Uterus (tissue), 4 donors: ENCODE data around the gene CHST8. TPM values are rescaled to one million over a fixed set of nuclear protein-coding genes. Genes with fewer than 3 reads are reported as not detected.

ENCODE experiments used
- DNase-seq, 2 donors: peaks; one replicate each; pipeline ENCODE4 v3.0.0-alpha.2; 2019 to 2020
- H3K27ac ChIP-seq, 2 donors: fragments of 200-600 bp; sonication (generic); 1 replicate in 1 of 2; 2 replicates in 1 of 2; pipeline ENCODE4 v1.5.1; 2016 to 2018
- H3K27me3 ChIP-seq, 2 donors: fragments of 200-600 bp; sonication (generic); one replicate each; pipeline ENCODE4 v1.5.1; 2018 to 2019; ENCODE audit warnings: control low read depth in 1 of 2
- H3K36me3 ChIP-seq, 2 donors: fragments of 200-600 bp; sonication (generic); one replicate each; pipeline ENCODE4 v1.5.1; 2019; ENCODE audit warnings: control low read depth in 1 of 2
- H3K4me1 ChIP-seq, 2 donors: fragments of 200-600 bp; sonication (generic); one replicate each; pipeline ENCODE4 v1.5.1; 2018 to 2019; ENCODE audit warnings: control low read depth in 1 of 2
- H3K4me3 ChIP-seq, 2 donors: fragments of 200-600 bp; sonication (generic); 1 replicate in 1 of 2; 2 replicates in 1 of 2; pipeline ENCODE4 v1.5.1; 2018 to 2019; ENCODE audit warnings: mild to moderate bottlenecking in 1 of 2
- H3K9me3 ChIP-seq, 2 donors: fragments of 200-600 bp; sonication (generic); one replicate each; pipeline ENCODE4 v1.5.1; 2019; ENCODE audit warnings: control low read depth in 1 of 2
- POLR2A ChIP-seq, 2 donors: fragments of 450-650 bp; IDR thresholded peaks; one replicate each; pipeline ENCODE4 v1.6.1; 2016; ENCODE audit warnings: antibody characterized with exemption in 2 of 2, mild to moderate bottlenecking in 1 of 2, moderate library complexity in 1 of 2
- intact Hi-C: fragments of 100-400 bp; cut with DNase I; formaldehyde crosslinking; loops from one replicate; pipeline ENCODE4 v1.15.1; 2023; ENCODE audit warnings: low total_unique reads
- total RNA-seq, 4 donors: library from RNA; depleted of rRNA in 3 of 4; stranded (reverse); fragments of >200 nt in 3 of 4; gene quantifications; one replicate each; pipeline versions ENCODE4 v1.1.0 to v1.2.4, GENCODE V29; 2014 to 2023
- TF ChIP-seq, protein P1 (sequence below), 4 experiments: fragments of 200-600 bp in 2 of 4; fragments of 450-650 bp in 2 of 4; sonication (generic) in 2 of 4; IDR thresholded peaks; one replicate each; pipeline ENCODE4 v1.5.1; 2016 to 2019; ENCODE audit warnings: antibody characterized with exemption in 4 of 4, mild to moderate bottlenecking in 2 of 4, moderate library complexity in 1 of 4
- donor health status: DM: yes; HTN: yes; CAD: no.

CHST8 gene
- total RNA-seq, 4 donors from 2014 or later, result 0.26 to 0.95 (median 0.69) TPM; not detected in 1

DNA sequence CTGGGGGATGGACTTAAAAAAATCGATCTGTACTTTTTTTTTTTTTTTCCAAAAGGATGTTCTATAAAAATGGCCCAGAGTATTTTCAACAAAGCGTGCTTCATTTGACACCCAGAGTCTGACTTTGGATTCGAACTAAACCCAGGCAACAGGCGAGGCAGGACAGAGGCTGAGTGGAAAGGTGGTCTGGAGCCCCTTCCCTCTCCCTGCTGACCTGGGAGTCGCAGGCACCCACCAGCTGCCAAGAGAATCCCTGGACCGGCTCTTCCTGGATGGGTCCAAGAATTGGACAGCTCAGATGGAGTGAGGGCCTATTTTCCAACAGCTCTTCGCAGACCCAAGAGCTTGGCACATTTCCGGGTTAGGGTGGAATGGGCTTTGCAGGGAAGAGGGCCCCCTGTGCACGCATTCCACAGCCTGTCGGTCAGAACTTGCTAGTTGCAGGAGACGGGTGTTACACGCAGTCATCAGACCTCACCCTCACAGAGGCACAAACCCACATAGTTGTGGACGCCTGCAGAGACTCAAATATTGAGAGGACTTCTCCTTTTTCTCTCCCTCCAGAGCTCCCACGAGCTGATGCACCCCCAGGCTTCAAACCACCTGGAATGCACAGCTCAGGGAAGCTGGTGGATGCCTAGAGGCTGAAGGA is 190.1 kb downstream of the CHST8 start:
- Histone ChIP-seq H3K27me3 (no peaks in the 10 kb centered on the region), H3K4me1 (no peaks in the 10 kb centered on the region), H3K36me3 (no peaks in the 10 kb centered on the region), H3K27ac (no peak overlapping the region), H3K4me3 (no peak overlapping the region), H3K9me3 (no peaks in the 10 kb centered on the region)
- DNase-seq, result no peak
- intact Hi-C loops, result no loop called here
- TF ChIP-seq, protein P1, sequence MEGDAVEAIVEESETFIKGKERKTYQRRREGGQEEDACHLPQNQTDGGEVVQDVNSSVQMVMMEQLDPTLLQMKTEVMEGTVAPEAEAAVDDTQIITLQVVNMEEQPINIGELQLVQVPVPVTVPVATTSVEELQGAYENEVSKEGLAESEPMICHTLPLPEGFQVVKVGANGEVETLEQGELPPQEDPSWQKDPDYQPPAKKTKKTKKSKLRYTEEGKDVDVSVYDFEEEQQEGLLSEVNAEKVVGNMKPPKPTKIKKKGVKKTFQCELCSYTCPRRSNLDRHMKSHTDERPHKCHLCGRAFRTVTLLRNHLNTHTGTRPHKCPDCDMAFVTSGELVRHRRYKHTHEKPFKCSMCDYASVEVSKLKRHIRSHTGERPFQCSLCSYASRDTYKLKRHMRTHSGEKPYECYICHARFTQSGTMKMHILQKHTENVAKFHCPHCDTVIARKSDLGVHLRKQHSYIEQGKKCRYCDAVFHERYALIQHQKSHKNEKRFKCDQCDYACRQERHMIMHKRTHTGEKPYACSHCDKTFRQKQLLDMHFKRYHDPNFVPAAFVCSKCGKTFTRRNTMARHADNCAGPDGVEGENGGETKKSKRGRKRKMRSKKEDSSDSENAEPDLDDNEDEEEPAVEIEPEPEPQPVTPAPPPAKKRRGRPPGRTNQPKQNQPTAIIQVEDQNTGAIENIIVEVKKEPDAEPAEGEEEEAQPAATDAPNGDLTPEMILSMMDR (IDR thresholded peaks at IDR 0.05), result no peak
- no peak for TF ChIP-seq POLR2A (IDR thresholded peaks at IDR 0.05)

DNA sequence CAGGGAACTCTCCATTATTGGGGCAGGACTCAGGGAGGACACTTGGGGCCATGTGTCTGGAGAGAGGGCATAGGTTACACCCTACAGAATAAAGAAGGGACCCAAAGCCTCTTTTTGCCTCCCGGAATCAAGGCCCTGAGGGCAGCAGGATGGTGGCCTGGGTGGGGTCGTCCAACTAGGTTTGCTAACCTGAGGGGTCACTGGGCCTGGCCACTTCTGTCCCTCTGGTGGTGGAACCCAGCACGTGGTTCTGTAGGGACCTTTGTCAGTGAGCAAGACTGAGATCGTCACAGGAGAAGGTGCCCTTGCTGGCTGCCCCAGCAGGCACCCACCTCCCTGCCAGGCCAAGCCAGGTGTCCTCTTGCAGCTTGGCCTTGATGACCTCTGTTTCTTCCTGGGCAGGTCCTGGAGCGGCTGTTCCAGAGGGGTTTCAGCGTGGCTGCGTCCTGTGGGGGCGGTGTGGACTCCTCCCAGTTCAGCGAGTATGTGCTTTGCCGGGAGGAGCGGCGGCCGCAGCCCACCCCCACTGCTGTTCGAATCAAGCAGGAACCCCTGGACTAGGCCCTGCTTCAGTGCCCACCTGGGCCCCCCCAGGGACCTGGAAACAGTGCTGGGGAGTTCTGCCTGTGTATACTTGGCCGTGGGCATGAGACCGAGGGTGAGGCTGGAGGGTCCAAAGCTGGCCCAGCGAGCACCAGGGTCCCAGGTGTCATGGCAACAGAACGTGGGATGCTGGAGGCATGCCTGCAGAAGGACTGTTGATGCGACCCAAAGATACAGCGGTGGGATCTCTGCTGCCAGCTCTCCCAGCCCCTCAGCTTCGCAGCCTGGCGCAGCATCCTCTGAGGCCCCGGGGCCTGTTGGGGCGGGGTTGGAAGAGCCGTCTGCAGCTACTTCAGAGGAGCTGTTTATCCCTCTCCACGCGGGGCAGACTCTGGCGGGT is 190.9 kb downstream of the CHST8 start:
- H3K36me3 ChIP-seq, result no peaks in the 10 kb centered on the region
- no peak for TF ChIP-seq POLR2A (IDR thresholded peaks at IDR 0.05)
- TF ChIP-seq, protein P1 (IDR thresholded peaks at IDR 0.05), result no peak
- no peak overlapping the region for H3K4me3 ChIP-seq
- H3K27me3 ChIP-seq, result no peaks in the 10 kb centered on the region
- no peak overlapping the region for H3K27ac ChIP-seq
- intact Hi-C loops, result no loop called here
- no peak for DNase-seq
- no peaks in the 10 kb centered on the region for H3K4me1 ChIP-seq
- no peaks in the 10 kb centered on the region for H3K9me3 ChIP-seq

DNA sequence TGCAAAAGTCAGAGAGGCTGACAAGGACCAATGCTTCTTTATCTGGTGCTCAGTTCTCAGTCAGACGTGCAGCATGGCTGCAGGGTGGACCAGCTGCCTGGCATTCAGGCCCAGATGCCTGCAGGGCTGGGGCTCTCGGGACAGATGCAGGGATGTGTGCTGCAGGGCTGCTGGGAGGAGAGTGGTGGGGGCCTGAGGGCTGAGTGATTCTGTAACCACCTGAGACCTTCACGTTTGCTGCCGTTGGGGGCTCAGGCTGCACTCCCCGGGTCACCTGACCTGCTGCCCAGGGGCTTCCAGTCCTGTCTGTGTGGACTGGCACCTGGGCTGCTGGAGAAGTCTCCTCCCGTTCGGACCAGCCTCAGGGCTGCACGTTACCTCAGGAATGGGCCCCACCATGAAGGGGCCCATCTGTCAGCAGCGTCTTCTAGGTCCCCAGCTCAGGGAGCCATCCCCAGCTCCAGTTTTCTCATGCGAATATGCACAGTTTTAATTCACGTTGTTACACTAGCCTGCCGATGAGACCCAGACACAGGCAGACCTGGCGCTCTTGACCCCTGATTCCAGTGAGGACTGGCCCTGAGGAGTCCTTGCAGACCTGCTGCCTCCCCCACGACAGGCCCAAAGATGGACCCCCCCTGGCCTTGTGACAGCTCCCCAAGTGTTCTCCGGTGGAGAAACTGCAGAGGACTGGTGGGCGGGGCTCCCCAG is 191.8 kb downstream of the CHST8 start:
- no peak for DNase-seq
- TF ChIP-seq POLR2A (IDR thresholded peaks at IDR 0.05), result no peak
- Histone ChIP-seq H3K4me3 (no peak overlapping the region), H3K27me3 (no peaks in the 10 kb centered on the region), H3K9me3 (no peaks in the 10 kb centered on the region), H3K36me3 (no peaks in the 10 kb centered on the region), H3K27ac (no peak overlapping the region), H3K4me1 (no peaks in the 10 kb centered on the region)
- intact Hi-C loops, result no loop called here

DNA sequence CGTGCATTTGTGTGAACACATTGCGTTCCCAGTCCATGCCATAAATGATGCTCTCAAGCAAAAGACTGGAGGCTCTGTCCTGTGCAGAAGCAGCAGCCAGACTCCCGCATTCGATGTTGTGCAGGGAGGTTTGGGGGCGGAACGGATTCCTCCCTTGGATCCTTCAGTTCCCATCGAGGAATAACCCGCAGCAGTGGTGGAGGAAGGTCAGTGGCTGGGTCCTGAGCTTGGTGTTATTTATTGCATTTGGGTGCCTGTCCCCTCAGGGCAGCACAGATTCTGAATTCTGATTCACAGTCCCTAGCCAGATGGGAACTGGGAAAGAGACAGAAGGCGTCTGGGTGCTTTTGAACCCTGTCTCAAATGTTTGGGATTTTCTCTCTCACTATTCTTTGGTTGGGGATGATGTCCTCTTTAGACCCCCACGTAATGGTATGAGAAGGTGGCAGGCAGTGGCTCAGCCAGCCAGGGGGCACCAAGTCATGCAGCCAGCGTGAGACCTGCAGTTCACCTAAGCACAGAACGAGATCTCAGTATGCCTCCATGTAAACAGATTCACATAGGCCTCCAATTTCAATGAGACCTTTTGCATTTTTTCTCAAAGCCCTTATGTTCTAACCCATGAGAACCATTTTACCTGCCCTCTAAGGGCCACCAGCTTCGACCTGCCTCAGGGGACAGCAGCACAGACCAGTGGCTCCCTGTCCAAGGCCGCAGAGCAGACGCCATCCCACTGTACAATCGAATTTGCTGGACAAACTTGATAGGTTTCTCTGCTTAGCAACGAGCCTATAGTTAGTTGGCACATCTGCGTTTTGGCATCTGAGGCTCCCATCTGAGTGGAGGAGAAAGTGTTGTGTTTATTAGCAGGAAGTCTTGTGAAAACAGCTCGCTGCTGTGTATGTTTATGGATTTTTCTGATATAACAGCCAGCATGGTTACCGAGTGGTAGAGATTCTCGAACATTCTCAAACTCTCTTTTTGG is 192.7 kb downstream of the CHST8 start:
- no peak overlapping the region for H3K27ac ChIP-seq
- TF ChIP-seq, protein P1 (IDR thresholded peaks at IDR 0.05), result no peak
- TF ChIP-seq POLR2A (IDR thresholded peaks at IDR 0.05), result no peak
- intact Hi-C loops, result no loop called here
- H3K27me3 ChIP-seq, result no peaks in the 10 kb centered on the region
- H3K4me3 ChIP-seq, result no peak overlapping the region
- H3K36me3 ChIP-seq, result no peaks in the 10 kb centered on the region
- no peak for DNase-seq
- H3K9me3 ChIP-seq, result no peaks in the 10 kb centered on the region
- peaks cover 0 to 1% of the 10 kb centered on the region in 2 donors for H3K4me1 ChIP-seq
